Activated naive CD4-positive, alpha-beta T cell (primary cell): Measurements from ENCODE around the gene EPN2.

Experiments
- DNase-seq, 4 experiments: peaks; one replicate each; lab custom pipeline; 2025; lab: John Stamatoyannopoulos, UW

Gene EPN2

DNA sequence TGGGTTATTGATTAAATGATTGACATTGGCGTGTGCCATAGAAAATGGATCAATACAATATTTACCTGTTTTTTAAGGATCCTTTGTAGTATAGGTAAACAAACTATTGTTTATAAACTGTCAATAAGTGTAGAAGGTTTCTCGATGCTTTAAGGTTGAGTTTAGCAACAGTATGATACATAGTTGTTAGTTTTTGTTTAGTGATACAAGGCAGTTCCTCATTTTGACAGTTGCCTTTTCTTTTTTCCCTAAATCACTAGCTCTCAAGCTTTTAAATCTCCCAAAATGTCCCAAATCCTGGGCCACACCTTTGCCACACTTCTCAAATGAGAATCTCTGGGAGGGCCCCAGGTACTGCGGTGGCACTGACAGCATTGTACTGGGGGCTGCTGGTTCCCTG lies 57.3 kb downstream of the EPN2 start:
- no peak for DNase-seq

DNA sequence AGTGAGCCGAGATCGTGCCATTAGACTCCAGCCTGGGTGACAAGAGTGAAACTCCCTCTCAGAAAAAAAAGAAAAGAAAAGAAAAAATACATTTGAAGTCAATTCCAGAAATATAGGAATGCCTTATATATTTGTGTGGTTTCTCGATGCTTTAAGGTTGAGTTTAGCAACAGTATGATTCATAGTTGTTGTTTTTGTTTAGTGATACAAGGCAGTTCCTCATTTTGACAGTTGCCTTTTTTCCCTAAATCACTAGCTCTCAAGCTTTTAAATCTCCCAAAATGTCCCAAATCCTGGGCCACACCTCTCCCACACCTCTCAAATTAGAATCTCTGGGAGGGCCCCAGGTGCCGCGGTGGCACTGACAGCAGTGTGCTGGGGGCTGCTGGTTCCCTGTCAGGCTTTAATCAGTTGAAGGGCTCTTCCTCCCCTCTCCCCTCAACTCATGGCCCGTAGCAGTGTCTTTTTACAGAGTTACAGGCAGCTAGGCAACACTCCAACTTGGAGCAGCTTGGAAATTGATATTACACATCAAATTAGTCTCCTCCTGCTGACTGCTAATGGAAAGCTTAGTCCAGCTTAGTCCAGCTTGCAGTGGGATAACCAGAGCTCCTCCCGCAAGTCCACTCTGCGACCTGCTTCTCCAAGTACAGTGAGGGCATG lies 58.4 kb downstream of the EPN2 start:
- DNase-seq, result no peak

DNA sequence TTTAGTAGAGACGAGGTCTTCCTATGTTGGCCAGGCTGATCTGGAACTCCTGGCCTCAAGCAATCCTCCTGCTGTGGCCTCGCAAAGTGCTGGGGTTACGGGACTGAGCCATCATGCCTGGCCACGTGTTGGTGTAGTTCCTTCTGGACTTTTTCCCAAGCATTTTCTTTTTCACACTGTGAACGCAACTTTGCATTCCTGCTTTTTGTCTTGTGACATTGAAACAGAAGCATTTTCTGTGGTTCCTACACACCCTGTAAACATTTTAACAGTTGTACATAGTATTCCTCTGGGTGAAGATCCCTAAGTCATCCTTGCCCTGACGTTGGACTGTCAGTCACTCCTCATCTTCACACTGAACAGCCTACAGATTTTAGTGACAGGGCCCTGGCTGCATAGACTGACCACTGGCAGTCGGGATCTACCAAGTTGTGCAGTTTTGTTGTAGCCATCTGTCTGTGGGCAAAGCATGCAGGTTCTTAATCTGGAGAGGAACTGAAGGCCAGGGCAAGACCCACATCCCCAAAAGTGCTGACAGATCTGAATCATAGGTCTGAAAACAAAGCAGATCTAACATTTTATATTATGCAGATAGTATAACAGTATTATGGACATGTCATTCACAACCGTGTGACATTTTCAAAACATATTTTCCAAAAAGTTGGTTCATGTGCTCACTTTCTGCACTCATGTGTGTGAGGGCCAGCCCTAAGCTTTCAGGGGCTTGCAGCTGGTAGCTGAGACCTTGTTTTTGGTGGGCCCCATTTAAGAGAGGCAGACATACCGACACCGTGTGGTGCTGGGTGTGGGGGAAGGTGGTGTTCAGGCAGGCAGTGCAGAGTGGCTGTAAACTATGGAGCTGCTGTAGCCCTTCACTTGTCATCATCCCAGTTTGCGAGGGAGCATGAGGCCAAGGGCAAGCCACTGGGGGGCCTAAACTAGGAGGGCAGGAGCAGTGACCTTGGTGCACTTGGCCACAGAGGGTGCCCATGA lies 59.9 kb downstream of the EPN2 start:
- DNase-seq, result no peak

DNA sequence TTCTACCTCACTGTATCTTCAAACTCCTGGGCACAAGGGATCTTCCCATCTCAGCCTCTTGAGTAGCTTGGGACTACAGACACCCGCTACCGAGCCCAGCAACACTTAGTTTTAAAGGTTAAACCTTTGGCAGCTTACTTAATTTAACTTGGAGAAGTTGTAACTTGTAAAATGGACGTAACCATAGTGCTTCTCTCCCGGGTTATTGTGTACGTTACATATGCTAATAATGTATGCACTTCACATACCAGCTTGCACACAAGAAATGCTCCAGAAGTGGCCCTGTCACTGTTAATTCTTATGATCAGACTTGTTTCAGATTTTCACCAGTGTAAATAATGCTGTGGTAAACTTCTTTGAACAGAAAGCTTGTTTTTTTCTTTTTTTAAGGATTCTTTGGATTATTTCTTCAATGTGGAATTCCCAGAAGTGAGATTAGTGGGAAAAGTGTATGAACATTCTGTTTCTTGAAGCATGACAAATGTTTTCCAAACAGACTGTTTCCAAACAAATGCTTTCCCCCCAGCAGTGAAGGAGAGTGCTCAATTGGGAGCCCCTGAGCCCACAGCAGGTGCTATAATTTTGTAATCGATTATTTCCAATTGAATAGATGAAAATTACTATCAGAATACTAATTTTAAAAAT lies 61.5 kb downstream of the EPN2 start:
- DNase-seq, result no peak

DNA sequence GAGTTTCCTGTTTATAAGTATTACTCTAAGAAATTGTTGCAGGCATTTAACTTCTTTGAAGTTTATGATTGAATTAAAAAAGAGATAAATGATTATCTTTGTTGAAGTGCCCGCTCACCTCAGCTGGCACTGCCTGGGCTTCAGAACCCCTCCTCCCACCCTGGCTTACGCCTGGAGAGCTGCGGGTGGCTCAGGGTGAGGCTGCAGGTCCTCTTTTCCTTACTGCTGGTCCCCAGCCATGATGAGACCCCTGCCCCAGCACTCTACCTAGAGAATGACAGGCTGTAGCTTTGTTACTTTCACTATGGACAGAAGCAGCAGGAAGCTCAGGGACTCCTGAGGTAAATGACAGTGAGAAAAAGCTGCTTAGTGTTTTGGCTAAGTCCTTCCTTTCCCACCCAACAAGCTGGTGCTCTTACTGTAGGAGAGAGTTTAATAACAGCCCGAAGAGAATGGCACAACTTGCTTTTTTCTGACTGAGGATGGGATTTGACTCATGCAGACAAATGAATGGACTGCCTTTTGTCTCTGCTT lies 62.1 kb downstream of the EPN2 start:
- DNase-seq, result no peak

DNA sequence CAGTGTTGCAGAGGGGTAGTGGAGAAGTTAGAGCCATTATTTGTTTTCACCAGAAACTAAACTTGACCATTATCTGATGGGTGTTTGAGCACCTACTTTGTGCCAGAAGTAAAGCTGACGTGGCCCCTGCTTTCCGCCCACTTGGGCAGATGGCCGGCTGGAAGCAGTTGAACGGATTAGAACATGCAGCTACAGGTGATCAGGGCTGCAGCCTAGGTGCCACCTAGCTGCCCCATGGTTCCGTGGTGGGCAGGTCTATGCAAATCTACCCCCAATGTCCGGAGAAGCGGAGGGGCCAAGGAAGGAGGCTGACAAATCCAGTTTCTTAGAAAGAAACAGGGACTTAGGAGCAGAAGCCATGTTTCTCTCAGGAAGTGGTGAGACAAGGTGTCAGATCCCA lies 62.7 kb downstream of the EPN2 start:
- DNase-seq, result no peak

DNA sequence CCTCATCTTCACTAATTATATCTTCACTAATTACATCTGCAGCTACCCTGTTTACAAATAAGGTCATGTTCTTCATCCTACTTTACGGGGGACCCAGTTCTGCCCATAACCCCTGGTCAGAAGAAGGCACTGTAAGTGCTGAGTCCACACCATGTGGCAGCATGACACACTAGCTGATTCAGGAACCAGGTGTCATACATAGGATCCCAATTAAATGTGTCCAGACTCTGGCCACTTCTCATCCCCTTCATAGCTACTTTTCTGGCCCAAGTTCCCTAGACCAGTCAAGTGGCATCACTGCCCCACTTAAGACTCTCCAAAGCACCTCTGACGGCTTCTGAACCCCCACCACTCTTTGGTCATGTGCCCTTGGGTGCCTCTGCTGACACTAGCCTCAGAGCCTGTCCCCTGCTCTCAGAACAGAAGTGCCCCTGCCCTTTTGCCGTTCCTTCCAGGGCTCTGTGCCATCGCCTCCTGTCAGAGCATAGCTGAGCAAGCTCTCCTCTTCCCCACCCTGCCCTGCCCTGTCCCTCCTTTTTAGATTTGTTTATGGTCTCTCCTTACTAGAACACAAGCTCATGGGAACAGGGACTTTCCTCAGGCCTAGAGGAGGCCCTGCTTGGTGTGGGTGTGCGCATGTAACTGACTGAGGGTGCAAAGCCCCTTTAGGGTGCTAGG lies 64.2 kb downstream of the EPN2 start:
- DNase-seq, result no peak

DNA sequence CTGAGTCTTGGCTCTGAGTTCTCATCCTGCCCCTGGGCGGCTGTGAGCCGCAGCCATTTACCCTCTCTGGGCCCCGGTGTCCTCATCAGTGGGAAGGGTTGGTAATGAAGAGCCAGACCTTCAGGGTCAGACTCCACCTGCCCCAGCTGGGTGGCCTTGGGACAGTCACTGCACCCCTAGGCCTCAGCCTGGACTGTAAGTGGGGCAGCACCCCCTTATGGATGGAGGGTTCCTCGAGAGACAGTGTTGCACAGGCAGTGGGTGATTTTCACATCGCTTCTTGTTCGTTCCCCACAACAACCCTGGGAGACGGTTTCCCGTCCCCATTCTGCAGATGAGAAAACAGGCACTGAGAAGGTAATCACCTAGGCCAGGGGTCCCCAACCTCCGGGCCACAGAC lies 64.8 kb downstream of the EPN2 start:
- no peak for DNase-seq

DNA sequence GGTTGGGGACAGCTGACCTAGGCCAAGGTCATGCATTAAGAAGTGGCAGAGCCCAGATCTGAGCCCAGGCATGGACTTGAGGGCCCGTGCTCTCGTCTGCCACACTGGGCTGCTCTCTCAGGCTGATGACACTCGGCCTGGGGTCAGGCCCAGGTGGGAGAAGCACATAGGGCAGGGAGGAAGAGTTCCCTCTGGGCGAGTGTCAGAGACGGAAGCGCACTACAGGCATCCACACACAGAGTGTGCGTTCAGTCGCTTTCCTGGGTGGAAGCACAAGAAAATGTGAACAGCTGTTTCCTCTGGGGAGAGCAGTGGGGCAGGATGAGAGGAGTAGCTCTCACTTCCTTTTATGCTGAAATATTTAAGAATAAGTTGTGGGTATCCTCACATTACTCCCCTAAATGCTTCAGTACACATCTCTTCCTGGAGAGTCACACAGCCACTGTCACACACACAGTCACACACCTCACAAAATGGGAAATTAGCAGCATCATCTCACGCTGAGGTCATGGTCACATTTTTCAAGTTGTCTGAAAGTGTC lies 65.7 kb downstream of the EPN2 start:
- no peak for DNase-seq

DNA sequence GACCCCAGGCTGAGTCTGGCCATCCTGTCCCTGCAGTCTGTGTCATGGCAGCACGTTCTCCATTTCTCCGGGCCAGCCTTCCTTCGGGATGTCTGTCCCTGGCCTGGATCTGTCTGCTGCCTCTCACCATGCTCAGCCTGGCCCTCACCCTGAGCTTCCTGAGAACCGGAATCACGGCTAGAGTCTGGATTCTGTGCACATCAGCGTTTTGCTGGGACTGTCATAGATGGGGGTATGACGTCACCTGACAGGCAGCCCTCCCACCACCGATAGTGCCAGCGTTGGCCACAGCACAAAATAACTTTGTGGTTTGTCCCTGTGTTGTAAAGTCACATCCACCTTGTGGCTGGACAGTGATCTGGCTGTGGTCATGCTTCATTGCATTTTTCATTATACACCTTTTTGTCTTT lies 66.2 kb downstream of the EPN2 start:
- no peak for DNase-seq

DNA sequence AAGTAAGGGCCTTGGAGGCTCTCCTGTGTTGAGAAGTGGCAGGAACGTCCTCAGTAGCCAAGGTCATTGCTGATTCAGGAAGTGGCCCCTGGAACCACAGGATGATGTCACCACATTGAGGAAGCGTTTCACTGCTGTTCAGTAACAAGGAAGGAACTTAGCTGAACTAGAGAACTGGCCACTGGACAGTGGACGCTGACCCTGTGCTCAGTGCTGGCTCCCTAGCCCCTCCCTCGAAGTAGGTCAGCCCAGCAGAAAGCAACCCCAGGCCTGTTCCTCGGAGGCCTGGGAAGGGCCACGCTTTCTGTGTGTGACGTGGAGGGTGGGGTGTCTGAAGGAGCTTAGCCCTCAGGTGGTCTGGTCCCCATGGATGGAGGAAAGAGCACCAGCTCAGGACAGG lies 67.0 kb downstream of the EPN2 start:
- no peak for DNase-seq

DNA sequence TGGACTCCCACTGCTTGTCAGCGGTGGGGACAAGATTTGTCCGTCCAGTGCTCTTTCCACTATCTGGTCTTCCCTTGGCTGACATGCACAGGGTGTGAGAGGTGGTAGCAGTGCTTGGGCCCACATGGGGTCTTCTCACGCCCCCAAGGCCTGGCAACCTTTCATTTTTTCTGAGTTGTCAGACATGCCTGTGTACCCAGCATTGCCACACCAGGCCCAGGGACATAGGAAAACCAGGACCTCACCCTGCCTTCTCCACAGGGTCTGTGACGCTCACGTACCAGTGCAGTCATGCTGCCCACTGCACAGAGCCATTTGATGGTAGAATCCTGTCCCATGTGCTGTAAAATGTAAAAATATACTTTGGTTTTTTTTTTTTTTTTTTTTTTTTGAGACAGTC lies 67.6 kb downstream of the EPN2 start:
- no peak for DNase-seq

DNA sequence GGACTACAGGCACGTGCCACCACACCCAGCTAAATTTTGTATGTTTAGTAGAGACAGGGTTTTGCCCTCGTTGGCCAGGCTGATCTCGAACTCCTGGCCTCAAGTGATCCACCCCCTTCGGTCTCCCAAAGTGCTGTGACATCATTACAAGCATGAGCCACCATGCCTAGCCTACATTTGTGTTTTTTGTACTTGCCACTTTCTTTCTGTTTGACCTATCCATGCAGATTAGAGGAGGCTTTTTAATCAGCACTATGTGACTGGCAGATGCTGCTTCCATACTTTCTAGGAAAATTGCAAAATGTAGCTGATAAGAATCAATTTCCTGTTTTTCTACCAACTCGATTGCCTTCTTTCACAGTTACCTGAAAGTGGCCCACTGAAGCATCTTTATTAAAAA lies 68.1 kb downstream of the EPN2 start:
- DNase-seq, result no peak

DNA sequence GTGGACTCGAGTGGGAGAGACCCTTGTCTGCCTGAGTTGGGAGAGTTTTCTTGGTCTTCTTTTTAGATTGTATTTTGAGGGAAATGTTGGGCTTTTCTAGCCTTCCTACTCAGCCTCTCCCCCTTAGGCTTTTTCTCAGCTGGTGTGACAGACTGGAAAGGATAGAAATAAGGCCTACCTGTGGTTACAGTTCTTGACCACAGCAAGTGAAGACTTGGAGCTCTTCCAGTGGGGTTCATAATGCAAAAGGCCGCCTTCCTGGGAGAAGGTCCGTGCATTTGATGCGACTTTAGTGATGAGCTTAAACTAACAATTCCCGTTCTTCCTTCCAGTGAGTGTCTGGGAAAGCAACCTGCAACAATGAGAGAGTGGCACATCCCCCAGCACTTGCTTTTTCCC lies 68.6 kb downstream of the EPN2 start:
- no peak for DNase-seq

DNA sequence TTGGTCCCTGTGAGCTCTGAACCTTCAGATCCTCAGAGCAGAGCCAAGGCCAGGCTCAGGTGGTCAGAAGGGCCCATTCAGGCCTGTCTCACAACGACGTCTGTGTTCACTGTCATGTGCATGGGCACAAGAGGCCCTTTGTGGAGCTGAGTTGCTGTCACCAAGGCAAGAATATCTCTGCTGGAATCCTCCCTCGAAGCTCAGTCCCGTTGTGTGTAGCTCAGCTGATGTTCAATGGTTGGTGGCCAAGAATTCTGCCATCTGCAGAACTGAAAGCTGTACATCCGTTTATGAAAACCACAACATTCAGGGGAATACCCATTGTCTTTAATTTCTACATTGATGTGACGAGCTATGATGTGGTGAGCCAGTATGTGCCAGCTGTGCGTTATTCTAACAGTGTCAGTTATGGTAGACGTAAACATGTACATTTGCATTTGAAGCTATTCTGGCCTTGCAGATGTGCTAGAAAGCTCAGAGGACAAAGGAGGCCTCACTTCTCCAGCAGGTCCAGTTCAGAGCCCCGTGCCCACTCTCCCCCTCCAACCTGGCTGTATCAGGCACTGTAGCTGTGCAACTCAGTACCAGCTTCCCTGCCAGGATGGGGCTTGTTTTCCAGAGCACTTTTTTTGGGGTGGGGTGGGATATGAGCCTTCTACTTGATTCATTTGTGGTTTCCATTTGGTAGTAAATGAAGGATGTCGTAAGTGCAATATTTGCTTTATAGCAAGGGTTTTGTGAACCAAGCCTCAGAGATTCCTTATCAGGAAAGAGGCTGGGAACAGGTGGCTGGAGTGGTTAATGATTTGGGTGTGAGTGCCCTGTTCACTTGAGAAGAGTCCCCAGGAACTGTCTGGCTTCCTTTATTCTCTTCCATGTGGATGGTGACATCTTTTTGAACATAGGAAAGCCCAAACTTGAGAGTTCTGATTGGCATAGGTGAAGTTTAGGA lies 69.3 kb downstream of the EPN2 start:
- no peak for DNase-seq

DNA sequence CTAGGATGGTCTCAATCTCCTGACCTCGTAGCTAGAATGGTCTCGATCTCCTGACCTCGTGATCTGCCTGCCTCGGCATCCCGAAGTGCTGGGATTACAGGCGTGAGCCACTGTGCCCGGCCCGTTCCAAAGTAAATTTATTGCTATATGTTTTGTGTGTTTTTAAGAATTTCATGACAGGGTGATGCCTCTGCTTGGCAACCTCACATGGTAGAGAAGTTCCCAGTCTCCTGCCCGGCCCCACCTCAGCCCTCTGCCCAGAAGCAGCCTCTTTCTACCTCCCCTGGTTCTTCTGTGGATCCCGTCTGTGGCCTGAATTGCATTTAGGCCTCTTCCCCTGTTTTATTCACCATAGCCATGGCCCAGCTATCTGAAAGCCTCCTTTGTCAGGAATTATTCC lies 70.4 kb downstream of the EPN2 start:
- no peak for DNase-seq

DNA sequence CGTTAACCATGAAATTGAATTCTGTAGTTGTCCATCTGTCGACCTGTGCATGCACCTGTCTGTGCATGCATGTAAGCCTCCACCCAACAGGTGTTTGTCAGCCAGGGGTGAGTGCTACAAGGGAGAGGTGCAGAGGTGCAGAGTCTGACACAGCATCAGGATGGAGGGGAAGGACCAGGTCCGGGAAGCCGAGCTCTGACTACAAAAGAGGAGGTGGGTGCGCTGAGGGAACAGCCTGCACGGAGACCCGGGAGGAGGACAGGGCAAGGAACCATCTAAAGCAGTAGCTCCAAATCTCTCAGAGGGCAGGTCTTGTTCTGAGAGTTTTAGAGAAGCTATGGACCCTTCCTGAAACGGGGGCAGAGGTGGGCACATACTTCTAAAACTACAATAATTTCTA lies 71.2 kb downstream of the EPN2 start:
- no peak for DNase-seq

DNA sequence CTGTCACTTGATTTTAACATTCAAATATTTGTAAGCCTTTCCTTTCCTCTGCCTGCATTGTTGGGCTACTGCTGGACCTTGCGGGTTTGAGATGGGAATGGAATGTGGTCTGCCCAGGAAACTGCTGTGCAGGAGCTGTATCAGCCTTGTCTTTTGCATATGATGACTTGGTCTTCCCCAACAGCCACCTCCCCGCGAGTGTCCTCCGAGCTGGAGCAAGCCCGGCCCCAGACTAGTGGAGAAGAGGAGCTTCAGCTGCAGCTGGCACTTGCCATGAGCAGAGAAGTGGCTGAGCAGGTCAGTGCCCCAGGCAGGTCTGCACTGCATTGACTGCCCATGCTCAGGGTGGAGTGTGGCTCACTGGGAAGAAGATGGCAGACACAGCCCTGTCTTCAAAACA lies 72.5 kb downstream of the EPN2 start:
- no peak for DNase-seq

DNA sequence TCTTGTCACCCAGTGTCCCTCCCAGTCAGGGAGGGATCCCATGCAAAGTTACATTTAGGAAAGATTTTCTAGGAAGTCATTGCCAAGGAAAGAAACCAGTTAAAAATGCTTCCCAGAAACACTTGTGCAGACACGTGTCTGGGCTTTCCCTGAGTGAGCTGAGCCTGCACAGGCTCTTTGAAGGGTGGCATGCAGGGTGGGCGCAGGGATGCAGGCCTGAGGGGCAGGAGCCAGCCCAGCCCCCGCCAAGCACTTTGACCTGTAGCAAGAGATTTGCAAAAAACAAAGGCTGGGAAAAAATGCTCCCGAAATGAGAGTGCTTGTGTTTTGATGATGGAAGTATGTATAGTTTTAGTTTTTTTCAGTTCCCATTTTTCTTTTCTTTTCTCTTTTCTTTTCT lies 73.0 kb downstream of the EPN2 start:
- no peak for DNase-seq

DNA sequence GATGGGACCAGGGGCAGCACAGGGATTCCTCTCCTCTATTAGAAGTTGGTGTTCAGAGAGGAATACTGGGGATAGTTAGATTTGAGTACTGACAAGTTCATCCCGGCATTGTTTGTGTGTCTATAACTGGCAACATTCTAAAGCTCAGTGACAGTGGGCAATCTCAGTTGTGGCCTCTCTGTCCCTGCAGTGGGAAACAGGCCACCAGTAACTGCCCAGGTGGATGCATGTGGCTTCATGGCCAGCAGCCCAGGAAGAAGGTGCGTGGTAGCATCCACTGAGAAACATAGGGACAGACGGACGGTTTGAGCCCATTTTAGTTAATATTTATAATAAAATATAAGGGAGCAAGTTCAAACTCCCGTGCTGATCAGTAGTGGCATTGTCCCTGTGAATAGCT lies 73.8 kb downstream of the EPN2 start:
- no peak for DNase-seq
